Neural cell (in vitro differentiated cells): ENCODE results near the gene ARSJ. TPM values are rescaled to one million over a fixed set of nuclear protein-coding genes. Genes with fewer than 3 reads are reported as not detected.
"Not testable (repeated sequence)": the region's sequence is repeated elsewhere in the genome, so short reads cannot be mapped to it uniquely, and the experiment has no call there.

Experiments used
- H2AFZ ChIP-seq: fragments of 200-600, 300-800 bp; sonication (generic), shearing (Covaris generic); 2 replicates; pipeline ENCODE4 v1.6.0; 2014; ENCODE audit warnings: low read depth, mild to moderate bottlenecking, antibody characterized with exemption, low read length, moderate library complexity
- H3F3A ChIP-seq: fragments of 200-600 bp; shearing (Covaris generic); 2 replicates; pipeline ENCODE4 v1.6.1; 2016; ENCODE audit warnings: mild to moderate bottlenecking, moderate library complexity, mixed read lengths, antibody characterized with exemption, low read length; ENCODE audit not compliant: insufficient read depth, poor library complexity, severe bottlenecking
- H3K27ac ChIP-seq: fragments of 200-600, 300-800 bp; sonication (generic), shearing (Covaris generic); 2 replicates; pipeline ENCODE4 v1.5.1; 2014; ENCODE audit warnings: mild to moderate bottlenecking, low read length, moderate library complexity
- H3K27me3 ChIP-seq: fragments of 300-800, 200-600 bp; sonication (generic), shearing (Covaris generic); 2 replicates; pipeline ENCODE4 v1.6.0; 2014; ENCODE audit warnings: mild to moderate bottlenecking, low read depth, low read length, moderate library complexity; ENCODE audit not compliant: insufficient read depth
- H3K36me3 ChIP-seq: fragments of 300-800, 200-600 bp; sonication (generic), shearing (Covaris generic); 2 replicates; pipeline ENCODE4 v1.5.1; 2014; ENCODE audit warnings: mild to moderate bottlenecking, antibody characterized with exemption, low read length, moderate library complexity; ENCODE audit not compliant: insufficient read depth
- H3K4me2 ChIP-seq: fragments of 300-800, 200-600 bp; sonication (generic), shearing (Covaris generic); 2 replicates; pipeline ENCODE4 v1.6.0; 2014; ENCODE audit warnings: mild to moderate bottlenecking, low read length
- H3K4me3 ChIP-seq: fragments of 300-800, 200-600 bp; sonication (generic), shearing (Covaris generic); 2 replicates; pipeline ENCODE4 v1.5.1; 2014; ENCODE audit warnings: mild to moderate bottlenecking, low read length, moderate library complexity
- H3K79me2 ChIP-seq: fragments of 200-600 bp; shearing (Covaris generic); replicated peaks from 2 replicates; pipeline ENCODE4 v1.6.0; 2014; ENCODE audit warnings: mild to moderate bottlenecking, low read length, moderate library complexity; ENCODE audit not compliant: insufficient read depth
- H3K9ac ChIP-seq: fragments of 300-800, 200-600 bp; sonication (generic), shearing (Covaris generic); 2 replicates; pipeline ENCODE4 v1.6.1; 2016; ENCODE audit warnings: mild to moderate bottlenecking, low read length, mixed read lengths
- H3K9me2 ChIP-seq: fragments of 200-600 bp; shearing (Covaris generic); 2 replicates; pipeline ENCODE4 v1.6.1; 2016; ENCODE audit warnings: mild to moderate bottlenecking, low read length, mixed read lengths; ENCODE audit not compliant: insufficient read depth
- H3K9me3 ChIP-seq: fragments of 200-600, 300-800 bp; sonication (generic), shearing (Covaris generic); 2 replicates; pipeline ENCODE4 v1.6.1; 2016; ENCODE audit warnings: mild to moderate bottlenecking, mixed run types, low read length, moderate library complexity, mixed read lengths
- H4K20me1 ChIP-seq: fragments of 200-600 bp; shearing (Covaris generic); 2 replicates; pipeline ENCODE4 v1.6.1; 2016; ENCODE audit warnings: mild to moderate bottlenecking, mixed run types; ENCODE audit not compliant: insufficient read depth
- EP300 ChIP-seq: fragments of 450-650 bp; conservative IDR thresholded peaks from 2 replicates; pipeline ENCODE4 v1.6.1; 2014; ENCODE audit warnings: antibody characterized with exemption, mild to moderate bottlenecking, moderate library complexity; ENCODE audit not compliant: poor library complexity, severe bottlenecking
- EZH2 ChIP-seq: fragments of 200-600, 300-800 bp; shearing (Covaris generic), sonication (generic); IDR thresholded peaks from 2 replicates; pipeline ENCODE4 v1.6.1; 2014; ENCODE audit warnings: antibody characterized with exemption, low read length, borderline replicate concordance, mild to moderate bottlenecking; ENCODE audit not compliant: insufficient read depth, poor library complexity, severe bottlenecking
- MXI1 ChIP-seq: fragments of 450-650 bp; conservative IDR thresholded peaks from 2 replicates; pipeline ENCODE4 v1.6.1; 2014; ENCODE audit warnings: antibody characterized with exemption, mild to moderate bottlenecking; ENCODE audit not compliant: poor library complexity, severe bottlenecking
- POLR2AphosphoS5 ChIP-seq: IDR thresholded peaks from 2 replicates; pipeline ENCODE4 v1.6.1; 2012
- RAD21 ChIP-seq: fragments of 450-650 bp; conservative IDR thresholded peaks from 2 replicates; pipeline ENCODE4 v1.6.1; 2014; ENCODE audit warnings: antibody characterized with exemption, mild to moderate bottlenecking, moderate library complexity
- SMC3 ChIP-seq: fragments of 450-650 bp; conservative IDR thresholded peaks from 2 replicates; pipeline ENCODE4 v1.6.1; 2014; ENCODE audit warnings: antibody characterized with exemption, mild to moderate bottlenecking, moderate library complexity; ENCODE audit not compliant: poor library complexity
- TAF1 ChIP-seq: IDR thresholded peaks from 2 replicates; pipeline ENCODE4 v1.6.1; 2012; ENCODE audit warnings: low read depth
- polyA plus RNA-seq: library from polyadenylated mRNA; depleted of rRNA; stranded (reverse); fragments of >200 nt; gene quantifications from 2 replicates; pipeline ENCODE4 v1.2.3, GENCODE V29; 2014
- TF ChIP-seq, protein P1 (sequence below): fragments of 450-650 bp; IDR thresholded peaks from 2 replicates; pipeline ENCODE4 v1.5.1; 2014; ENCODE audit warnings: antibody characterized with exemption, mild to moderate bottlenecking, moderate library complexity; ENCODE audit not compliant: poor library complexity, severe bottlenecking
- TF ChIP-seq, protein P2 (sequence below): IDR thresholded peaks from 2 replicates; pipeline ENCODE4 v1.6.1; 2012; ENCODE audit warnings: borderline replicate concordance

ARSJ gene
- polyA plus RNA-seq, 1 donor from 2014 or later: 0.10 TPM

DNA sequence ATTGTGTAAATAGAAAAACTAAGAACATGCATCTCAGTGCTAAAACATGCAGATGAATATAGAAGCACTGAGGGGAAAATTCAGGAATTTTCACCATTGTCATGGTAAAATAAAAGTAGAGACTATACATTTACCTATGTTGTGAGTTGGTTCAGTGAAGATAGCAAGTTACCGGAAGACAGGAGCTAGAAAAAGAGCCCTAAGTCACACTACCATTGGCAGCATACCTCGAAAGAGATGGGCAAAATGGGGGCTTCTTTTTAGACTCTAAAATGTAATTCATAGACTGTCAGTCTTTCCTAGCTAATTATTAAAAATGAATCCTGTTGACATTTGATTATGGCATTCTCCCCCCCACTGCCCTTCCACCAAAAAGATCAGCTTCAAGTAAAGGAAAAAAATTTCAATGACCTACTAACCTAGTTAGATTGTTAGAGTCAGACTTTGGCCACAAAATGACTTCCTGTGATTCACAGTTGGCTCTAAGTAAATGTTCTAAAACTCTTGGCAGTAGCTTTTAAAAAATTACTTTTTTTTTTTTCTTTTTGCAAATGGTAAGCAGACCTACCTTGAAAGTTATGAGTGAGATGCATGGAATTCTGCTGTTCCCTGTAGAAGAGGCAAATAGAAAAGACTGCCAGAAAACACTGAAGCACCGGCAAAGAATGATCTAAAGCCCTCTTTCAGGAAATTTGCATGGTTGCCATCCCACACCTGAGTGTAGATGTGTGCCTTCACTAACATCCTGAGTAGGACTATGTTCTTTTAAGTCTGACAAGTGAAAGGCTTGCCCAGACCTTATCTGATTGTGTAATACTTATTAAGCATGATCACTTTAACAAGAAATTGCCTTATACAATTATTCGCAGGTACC is 26.4 kb upstream of the ARSJ start:
- Histone ChIP-seq H3K36me3 (no peaks in the 10 kb centered on the region), H3F3A (no peaks in the 10 kb centered on the region), H2AFZ (no peak overlapping the region), H3K79me2 (no peaks in the 10 kb centered on the region), H3K27me3 (no peaks in the 10 kb centered on the region), H3K9me2 (no peaks in the 10 kb centered on the region), H3K27ac (no peak overlapping the region), H3K4me3 (no peak overlapping the region), H3K9me3 (no peaks in the 10 kb centered on the region), H3K9ac (no peak overlapping the region), H4K20me1 (no peaks in the 10 kb centered on the region), H3K4me2 (no peak overlapping the region)
- TF ChIP-seq RAD21: no peak
- no peak for TF ChIP-seq EZH2
- TF ChIP-seq, protein P1, sequence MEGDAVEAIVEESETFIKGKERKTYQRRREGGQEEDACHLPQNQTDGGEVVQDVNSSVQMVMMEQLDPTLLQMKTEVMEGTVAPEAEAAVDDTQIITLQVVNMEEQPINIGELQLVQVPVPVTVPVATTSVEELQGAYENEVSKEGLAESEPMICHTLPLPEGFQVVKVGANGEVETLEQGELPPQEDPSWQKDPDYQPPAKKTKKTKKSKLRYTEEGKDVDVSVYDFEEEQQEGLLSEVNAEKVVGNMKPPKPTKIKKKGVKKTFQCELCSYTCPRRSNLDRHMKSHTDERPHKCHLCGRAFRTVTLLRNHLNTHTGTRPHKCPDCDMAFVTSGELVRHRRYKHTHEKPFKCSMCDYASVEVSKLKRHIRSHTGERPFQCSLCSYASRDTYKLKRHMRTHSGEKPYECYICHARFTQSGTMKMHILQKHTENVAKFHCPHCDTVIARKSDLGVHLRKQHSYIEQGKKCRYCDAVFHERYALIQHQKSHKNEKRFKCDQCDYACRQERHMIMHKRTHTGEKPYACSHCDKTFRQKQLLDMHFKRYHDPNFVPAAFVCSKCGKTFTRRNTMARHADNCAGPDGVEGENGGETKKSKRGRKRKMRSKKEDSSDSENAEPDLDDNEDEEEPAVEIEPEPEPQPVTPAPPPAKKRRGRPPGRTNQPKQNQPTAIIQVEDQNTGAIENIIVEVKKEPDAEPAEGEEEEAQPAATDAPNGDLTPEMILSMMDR: no peak

DNA sequence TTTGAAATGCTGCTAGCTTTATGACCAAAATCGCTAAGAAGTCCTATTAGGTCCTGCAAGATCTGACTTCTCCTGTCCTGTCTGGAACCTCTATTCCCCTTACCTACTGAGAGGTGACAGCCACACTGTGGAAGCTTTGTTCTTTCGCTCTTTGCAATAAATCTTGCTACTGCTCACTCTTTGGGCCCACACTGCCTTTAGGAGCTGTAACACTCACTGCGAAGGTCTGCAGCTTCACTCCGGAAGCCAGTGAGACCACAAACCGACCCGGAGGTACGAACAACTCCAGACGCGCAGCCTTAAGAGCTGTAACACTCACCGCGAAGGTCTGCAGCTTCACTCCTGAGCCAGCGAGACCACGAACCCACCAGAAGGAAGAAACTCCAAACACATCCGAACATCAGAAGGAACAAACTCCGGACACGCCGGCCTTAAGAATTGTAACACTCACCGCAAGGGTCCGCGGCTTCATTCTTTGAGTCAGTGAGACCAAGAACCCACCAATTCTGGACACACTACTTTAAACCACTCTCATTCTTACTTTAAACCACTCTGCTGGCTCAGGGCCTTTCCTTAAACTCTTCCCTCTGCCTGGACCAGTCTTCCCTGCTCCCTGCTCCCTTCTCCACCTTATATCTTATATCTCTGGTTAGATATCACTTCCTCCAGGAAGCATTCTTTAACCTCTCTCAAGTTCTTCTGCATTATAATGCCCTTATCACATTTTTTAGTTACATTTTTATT is 25.2 kb upstream of the ARSJ start:
- H3K4me3 ChIP-seq, H3K27ac ChIP-seq, H3K27me3 ChIP-seq, H2AFZ ChIP-seq, H4K20me1 ChIP-seq, H3K9ac ChIP-seq, H3F3A ChIP-seq, H3K36me3 ChIP-seq, H3K79me2 ChIP-seq, H3K9me2 ChIP-seq, H3K9me3 ChIP-seq, H3K4me2 ChIP-seq: not testable (repeated sequence)

DNA sequence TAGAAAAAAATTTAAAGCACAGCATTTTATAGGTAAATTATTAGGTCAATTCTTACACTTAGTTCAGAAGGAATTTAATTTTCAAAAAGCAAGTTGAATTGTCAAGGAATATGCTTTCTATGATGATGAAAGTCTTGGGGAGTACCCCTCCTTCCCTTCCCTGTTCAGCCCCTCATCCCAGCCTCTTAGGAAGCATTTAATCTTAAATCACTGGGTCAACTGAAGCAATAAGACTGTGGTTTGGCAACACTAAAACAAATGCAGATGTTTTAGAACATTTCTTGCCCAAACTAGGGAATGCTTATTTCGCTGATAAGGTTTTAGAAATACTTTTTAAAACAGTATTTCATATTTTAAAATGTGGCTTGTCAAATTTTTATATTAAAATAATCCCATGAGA is 19.1 kb upstream of the ARSJ start:
- no peaks in the 10 kb centered on the region for H3K36me3 ChIP-seq
- H3K4me3 ChIP-seq: no peak overlapping the region
- no peaks in the 10 kb centered on the region for H3K9me3 ChIP-seq
- H3K9ac ChIP-seq: no peak overlapping the region
- no peaks in the 10 kb centered on the region for H3F3A ChIP-seq
- H3K27ac ChIP-seq: no peak overlapping the region
- TF ChIP-seq POLR2AphosphoS5 (no peak), EP300 (no peak), RAD21 (no peak), TAF1 (no peak), SMC3 (no peak), MXI1 (no peak), EZH2 (no peak)
- TF ChIP-seq, protein P1: no peak
- TF ChIP-seq, protein P2, sequence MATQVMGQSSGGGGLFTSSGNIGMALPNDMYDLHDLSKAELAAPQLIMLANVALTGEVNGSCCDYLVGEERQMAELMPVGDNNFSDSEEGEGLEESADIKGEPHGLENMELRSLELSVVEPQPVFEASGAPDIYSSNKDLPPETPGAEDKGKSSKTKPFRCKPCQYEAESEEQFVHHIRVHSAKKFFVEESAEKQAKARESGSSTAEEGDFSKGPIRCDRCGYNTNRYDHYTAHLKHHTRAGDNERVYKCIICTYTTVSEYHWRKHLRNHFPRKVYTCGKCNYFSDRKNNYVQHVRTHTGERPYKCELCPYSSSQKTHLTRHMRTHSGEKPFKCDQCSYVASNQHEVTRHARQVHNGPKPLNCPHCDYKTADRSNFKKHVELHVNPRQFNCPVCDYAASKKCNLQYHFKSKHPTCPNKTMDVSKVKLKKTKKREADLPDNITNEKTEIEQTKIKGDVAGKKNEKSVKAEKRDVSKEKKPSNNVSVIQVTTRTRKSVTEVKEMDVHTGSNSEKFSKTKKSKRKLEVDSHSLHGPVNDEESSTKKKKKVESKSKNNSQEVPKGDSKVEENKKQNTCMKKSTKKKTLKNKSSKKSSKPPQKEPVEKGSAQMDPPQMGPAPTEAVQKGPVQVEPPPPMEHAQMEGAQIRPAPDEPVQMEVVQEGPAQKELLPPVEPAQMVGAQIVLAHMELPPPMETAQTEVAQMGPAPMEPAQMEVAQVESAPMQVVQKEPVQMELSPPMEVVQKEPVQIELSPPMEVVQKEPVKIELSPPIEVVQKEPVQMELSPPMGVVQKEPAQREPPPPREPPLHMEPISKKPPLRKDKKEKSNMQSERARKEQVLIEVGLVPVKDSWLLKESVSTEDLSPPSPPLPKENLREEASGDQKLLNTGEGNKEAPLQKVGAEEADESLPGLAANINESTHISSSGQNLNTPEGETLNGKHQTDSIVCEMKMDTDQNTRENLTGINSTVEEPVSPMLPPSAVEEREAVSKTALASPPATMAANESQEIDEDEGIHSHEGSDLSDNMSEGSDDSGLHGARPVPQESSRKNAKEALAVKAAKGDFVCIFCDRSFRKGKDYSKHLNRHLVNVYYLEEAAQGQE: no peak
- H3K79me2 ChIP-seq: no peaks in the 10 kb centered on the region
- H3K27me3 ChIP-seq: no peaks in the 10 kb centered on the region
- no peaks in the 10 kb centered on the region for H4K20me1 ChIP-seq
- H3K9me2 ChIP-seq: no peaks in the 10 kb centered on the region
- H2AFZ ChIP-seq: no peak overlapping the region
- H3K4me2 ChIP-seq: no peak overlapping the region
